Middle frontal gyrus (tissue), 1 donor: Measurements from ENCODE around the gene C3orf18.
"Not testable (repeated sequence)": the region's sequence is repeated elsewhere in the genome, so short reads cannot be mapped to it uniquely, and the experiment has no call there.

Experiments
- DNase-seq: peaks from one replicate; pipeline ENCODE4 v3.0.0-alpha.2; 2015; ENCODE audit warnings: low spot score; ENCODE audit errors: extremely low spot score

C3orf18 gene

GRCh38 chr3:50523279-50523811 lies 44.2 kb downstream of the C3orf18 start:
- DNase-seq, result no peak

DNA sequence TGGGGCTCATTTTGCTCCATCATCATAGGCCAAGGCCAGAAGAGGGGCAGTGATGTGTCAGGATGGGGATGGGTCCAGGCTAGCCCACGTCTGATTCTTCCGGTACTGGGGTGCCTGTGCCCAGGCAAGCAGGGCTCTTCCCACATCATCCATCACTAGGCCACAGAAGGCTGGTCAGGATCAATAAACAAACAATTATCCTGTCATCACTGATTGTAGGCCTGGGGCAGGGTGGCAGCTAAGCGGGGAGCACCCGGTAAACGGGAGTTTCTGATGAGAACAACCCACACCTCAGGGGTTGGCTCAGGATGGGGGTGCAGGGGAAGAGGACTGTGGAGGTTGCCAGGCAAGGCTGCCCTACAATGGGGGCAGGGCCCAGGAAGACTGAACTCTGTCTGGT lies 46.0 kb downstream of the C3orf18 start:
- no peak for DNase-seq

GRCh38 chr3:50520849-50521248 lies 46.7 kb downstream of the C3orf18 start:
- no peak for DNase-seq

- no peak for DNase-seq
Observed at GRCh38 chr3:50519471-50520089, 48.0 kb downstream of the C3orf18 start.

DNA sequence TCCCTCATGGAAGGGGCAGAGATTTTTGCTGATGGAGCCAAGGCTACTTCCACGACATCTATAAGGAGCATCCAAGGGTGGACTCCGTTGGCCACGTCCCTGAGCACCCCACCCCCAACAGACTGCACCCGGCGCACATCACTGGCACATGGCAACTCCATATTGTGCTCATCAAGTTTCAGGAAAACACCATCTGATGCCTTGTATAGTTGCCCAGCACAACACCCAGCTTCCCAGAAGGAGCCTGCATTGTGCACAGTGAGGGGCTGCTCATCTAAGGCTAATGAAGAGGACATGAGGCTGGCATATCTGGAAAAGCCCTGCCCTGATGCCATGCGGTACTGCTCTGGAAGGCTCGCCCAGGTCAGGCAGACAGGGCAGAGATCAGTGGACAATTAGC lies 49.1 kb downstream of the C3orf18 start:
- DNase-seq, result no peak

DNA sequence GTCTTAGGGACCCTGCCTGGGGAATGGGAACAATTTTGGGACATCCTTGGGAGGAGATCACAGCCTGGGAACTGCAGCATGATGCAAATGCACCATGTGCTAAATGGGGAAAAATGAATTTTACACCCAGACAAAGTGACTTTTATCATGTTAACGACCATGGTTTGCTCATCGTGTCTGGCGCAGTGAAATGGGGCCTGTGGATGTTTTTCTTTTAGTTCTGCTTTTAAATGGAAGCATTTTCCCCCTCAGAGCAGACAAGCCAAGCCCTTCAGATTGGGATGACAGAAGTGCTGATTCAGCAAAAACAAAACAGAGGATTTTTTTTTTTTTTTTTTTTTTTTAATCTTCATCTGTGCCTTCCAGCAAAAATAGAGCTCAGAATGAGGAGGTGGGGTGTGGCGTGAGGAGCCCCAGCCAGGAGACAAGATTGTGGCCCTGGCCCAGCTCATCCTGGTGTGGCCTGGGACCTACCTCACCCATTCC lies 49.8 kb downstream of the C3orf18 start:
- DNase-seq, result no peak

DNA sequence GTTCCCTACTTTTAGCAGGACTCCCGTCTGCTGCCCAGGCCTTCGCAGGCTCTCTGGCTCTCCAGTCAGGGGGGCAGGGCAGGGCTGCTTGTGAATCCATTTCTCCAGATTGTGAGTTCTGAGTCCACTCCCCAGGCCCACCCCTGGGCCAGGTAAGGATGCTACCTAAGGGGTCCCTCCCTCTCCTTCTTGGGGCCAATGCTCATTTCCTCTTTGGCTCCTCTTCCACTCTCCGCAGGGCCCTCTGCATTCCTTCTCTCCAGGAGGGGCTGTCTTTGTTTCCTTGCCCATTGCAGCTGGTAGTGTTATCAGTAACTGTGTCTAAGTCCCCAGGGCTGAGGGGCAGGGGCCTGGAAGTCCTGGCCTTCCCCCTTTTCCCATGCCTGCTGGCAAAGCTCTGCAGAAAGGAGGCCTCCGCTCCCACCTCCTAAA lies 51.1 kb downstream of the C3orf18 start:
- DNase-seq, result no peak

- no peak for DNase-seq
Observed at GRCh38 chr3:50515565-50516439, 51.7 kb downstream of the C3orf18 start.

DNA sequence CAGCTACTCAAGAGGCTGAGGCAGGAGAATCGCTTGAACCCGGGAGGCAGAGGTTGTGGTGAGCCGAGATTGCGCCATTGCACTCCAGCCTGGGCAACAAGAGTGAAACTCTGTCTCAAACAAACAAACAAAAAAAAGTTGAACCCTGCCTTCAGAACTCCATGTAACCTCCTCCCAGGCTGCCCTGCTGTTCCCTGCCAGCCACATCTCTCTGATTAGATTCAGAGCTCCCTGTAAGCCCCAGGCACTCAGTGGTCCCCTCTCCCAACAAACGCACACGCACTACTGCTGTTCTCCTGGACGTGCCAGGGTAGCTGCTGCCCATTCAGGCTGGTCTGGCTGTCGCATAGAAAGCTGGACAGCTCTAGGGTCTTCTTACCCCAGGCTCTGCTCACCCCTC lies 54.6 kb downstream of the C3orf18 start:
- DNase-seq, result not testable (repeated sequence)

GRCh38 chr3:50512131-50512530 lies 55.4 kb downstream of the C3orf18 start:
- DNase-seq, result no peak

DNA sequence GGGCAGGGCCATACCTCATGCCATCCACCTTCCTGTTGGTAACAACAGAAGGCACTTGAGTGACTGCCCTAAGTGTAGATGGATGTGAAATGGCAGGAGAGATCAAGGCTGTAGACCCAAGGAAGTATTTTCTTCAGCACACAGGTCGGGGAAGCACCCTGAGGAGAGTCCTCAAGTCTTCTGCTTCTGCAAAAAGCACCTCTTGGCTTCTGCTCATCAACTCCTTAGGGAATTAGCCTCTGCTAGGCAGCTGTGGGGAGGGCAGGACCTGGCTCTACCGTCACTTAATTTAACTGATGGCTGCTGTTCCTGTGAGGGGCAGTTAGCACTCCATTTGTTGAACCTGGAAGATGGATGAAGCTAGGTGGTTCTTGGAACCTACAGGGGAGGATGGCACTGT lies 57.2 kb downstream of the C3orf18 start:
- no peak for DNase-seq

- DNase-seq, result no peak
Observed at GRCh38 chr3:50509715-50510114, 57.8 kb downstream of the C3orf18 start.

GRCh38 chr3:50508821-50509220 lies 58.7 kb downstream of the C3orf18 start:
- no peak for DNase-seq
